ENCODE results near the gene TMEM192.

- TF ChIP-seq CTCF (IDR thresholded peaks at IDR 0.05; ENCODE audit: borderline replicate concordance, extremely low read depth, low read length, poor library complexity, severe bottlenecking): no peak
- TF ChIP-seq EZH2 (IDR thresholded peaks at IDR 0.05; ENCODE audit: borderline replicate concordance, low read depth, low read length, severe bottlenecking): no peak
These were observed 17.3 kb upstream of the TMEM192 start for GRCh38 chr4:165129924-165130323.
